ENCODE results near the gene ZNF521. TPM values are rescaled to one million over a fixed set of nuclear protein-coding genes. Genes with fewer than 3 reads are reported as not detected.

The ZNF521 gene
- total and polyA plus RNA-seq, 4 donors: 0.50 to 3.7 (median 1.5) TPM

GRCh38 chr18:25239581-25240419, 112.2 kb downstream of the ZNF521 start:
- Histone ChIP-seq H3K27ac (ENCODE audit: low read depth in 1 of 2, low read length in 2 of 2) (no peak overlapping the region), H3K27me3 (ENCODE audit: control insufficient read depth in 4 of 4, insufficient read depth in 4 of 4, low read length in 3 of 4) (no peaks in the 10 kb centered on the region), H3K36me3 (ENCODE audit: control insufficient read depth in 4 of 4, insufficient read depth in 3 of 4, low read depth in 1 of 4, low read length in 3 of 4) (no peaks in the 10 kb centered on the region), H3K4me3 (ENCODE audit: low read depth in 1 of 3, low read length in 3 of 3) (no peak overlapping the region), H3K9ac (ENCODE audit: low read depth in 1 of 2, low read length in 2 of 2) (no peak overlapping the region), H3K9me3 (ENCODE audit: control insufficient read depth in 4 of 4, low read length in 3 of 4) (peaks cover 0 to 3% (median 0%) of the 10 kb centered on the region in 4 donors), H3K4me1 (ENCODE audit: control insufficient read depth in 4 of 4, insufficient read depth in 4 of 4, low read length in 3 of 4) (no peaks in the 10 kb centered on the region)
- TF ChIP-seq RXRA (IDR thresholded peaks at IDR 0.05) (no peak), CTCF (IDR thresholded peaks at IDR 0.05; ENCODE audit: low read depth, low read length, missing input control) (no peak), JUND (IDR thresholded peaks at IDR 0.05) (no peak), ATF3 (IDR thresholded peaks at IDR 0.05) (no peak), NR2F2 (IDR thresholded peaks at IDR 0.05) (no peak), TAF1 (conservative IDR thresholded peaks at IDR 0.05) (no peak), RAD21 (IDR thresholded peaks at IDR 0.05) (no peak), FOXA1 (IDR thresholded peaks at IDR 0.05) (no peak), GABPA (IDR thresholded peaks at IDR 0.05 in 1 of 2, conservative IDR thresholded peaks at IDR 0.05 in 1 of 2) (no peak), YY1 (IDR thresholded peaks at IDR 0.05) (no peak), FOXA2 (IDR thresholded peaks at IDR 0.05) (no peak), REST (IDR thresholded peaks at IDR 0.05) (no peak), HNF4G (IDR thresholded peaks at IDR 0.05) (no peak), SP1 (IDR thresholded peaks at IDR 0.05) (no peak), EGR1 (IDR thresholded peaks at IDR 0.05; ENCODE audit: low read depth in 2 of 2) (no peak), HNF4A (conservative IDR thresholded peaks at IDR 0.05) (no peak), MAX (IDR thresholded peaks at IDR 0.05) (no peak)
- TF ChIP-seq, protein P1, sequence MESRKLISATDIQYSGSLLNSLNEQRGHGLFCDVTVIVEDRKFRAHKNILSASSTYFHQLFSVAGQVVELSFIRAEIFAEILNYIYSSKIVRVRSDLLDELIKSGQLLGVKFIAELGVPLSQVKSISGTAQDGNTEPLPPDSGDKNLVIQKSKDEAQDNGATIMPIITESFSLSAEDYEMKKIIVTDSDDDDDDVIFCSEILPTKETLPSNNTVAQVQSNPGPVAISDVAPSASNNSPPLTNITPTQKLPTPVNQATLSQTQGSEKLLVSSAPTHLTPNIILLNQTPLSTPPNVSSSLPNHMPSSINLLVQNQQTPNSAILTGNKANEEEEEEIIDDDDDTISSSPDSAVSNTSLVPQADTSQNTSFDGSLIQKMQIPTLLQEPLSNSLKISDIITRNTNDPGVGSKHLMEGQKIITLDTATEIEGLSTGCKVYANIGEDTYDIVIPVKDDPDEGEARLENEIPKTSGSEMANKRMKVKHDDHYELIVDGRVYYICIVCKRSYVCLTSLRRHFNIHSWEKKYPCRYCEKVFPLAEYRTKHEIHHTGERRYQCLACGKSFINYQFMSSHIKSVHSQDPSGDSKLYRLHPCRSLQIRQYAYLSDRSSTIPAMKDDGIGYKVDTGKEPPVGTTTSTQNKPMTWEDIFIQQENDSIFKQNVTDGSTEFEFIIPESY (IDR thresholded peaks at IDR 0.05): no peak
- WGBS: 31% methylated on average over 5 of the region's 5 CpGs
- no peak for DNase-seq (ENCODE audit: low spot score)
